ENCODE data around the gene LHX4. TPM values are rescaled to one million over a fixed set of nuclear protein-coding genes. Genes with fewer than 3 reads are reported as not detected.
A peak's percentile ranks its signal among the peaks of the same experiment; 100 is the strongest.

LHX4 gene
- polyA plus RNA-seq, 1 donor from 2014 or later: 0.25 TPM

DNA sequence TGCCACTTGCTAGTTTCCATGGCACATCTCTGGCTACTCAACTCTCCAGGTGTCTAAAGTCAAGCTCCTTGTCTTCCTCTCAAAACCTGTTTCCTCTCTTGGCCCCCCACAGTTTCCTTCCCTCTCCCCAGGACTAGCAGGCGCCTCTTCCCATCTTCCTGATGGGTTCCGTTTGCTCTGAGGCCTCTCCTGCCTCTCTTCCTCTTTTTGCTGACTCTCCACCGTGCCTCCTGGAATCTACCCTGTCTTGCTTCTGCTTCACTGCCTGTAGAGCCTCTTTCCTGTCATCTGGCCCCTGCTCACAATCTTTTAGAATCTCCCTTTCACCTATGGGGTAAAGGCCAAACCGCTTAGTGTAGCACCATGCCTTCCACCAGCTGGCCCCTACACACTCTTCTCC is 21.8 kb upstream of the LHX4 start:
- Mint-ChIP-seq H3K4me3 (no peak overlapping the region), H3K27me3 (peaks cover 2% of the 10 kb centered on the region), H3K4me1 (peaks cover under 1 to 2% (median 1%) of the 10 kb centered on the region in 3 donors), H3K9me3 (no peaks in the 10 kb centered on the region), H3K27ac (no peak overlapping the region), H3K36me3 (no peaks in the 10 kb centered on the region)

DNA sequence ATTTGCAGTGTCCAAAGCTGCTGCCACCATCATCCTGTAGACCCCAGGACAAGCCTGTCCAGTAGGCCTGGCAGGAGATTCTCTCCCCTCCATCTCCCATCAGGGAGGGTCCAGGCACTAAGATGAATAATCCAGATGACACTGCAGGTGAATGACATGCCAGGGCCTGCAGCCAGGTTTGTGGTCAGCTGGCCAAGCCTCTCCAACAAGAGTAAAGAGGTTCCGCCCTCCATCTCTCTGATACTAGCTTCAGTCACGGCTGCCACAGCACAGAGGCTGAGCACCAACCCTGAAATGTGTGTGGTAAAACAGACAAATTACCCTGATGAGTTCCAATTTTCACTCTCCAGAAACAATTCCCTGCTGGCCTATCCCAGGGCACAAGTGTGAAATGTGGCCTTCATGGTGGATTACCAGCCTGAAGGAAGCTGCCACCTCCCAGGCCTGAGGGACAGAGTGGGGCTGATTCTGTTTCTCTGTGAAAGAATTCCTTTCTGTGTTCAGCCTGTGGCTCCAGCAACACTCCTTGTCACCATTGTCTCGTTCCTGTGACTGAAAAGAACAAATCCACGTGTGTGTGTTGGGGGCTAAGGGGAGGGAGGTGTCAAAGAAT is 19.9 kb upstream of the LHX4 start:
- Mint-ChIP-seq H3K4me1 (peaks cover 2 to 5% (median 2%) of the 10 kb centered on the region in 3 donors), H3K27me3 (peaks cover 2% of the 10 kb centered on the region), H3K36me3 (no peaks in the 10 kb centered on the region), H3K27ac (no peak overlapping the region), H3K9me3 (no peaks in the 10 kb centered on the region), H3K4me3 (no peak overlapping the region)

GRCh38 chr1:180211156-180211859 is 18.8 kb upstream of the LHX4 start:
- no peaks in the 10 kb centered on the region for H3K9me3 Mint-ChIP-seq
- H3K36me3 Mint-ChIP-seq: no peaks in the 10 kb centered on the region
- H3K27me3 Mint-ChIP-seq: peaks cover 2% of the 10 kb centered on the region
- no peak overlapping the region for H3K4me3 Mint-ChIP-seq
- peaks cover 2 to 5% (median 2%) of the 10 kb centered on the region in 3 donors for H3K4me1 Mint-ChIP-seq
- no peak overlapping the region for H3K27ac Mint-ChIP-seq

DNA sequence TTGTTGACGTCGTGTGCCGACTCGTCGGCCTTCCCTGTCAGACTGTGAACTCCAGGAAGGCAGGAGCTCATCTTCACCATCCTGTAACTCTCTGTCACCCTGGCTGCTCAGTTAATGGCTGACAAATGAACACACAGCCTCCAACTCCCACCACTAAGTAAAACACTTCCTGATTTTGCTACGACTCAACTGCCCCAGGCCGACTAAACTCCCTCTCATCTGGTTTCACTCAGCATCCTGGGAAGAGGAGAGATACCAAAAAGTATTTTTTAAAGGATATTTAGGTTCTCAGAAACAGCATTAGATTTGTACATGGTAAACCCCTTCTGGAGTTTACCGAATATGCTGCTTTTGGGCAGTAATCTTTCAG is 18.2 kb upstream of the LHX4 start:
- Mint-ChIP-seq H3K4me3 (no peak overlapping the region), H3K27ac (no peak overlapping the region), H3K4me1 (peaks cover 2 to 5% (median 2%) of the 10 kb centered on the region in 3 donors), H3K9me3 (no peaks in the 10 kb centered on the region), H3K27me3 (peaks cover 2% of the 10 kb centered on the region), H3K36me3 (no peaks in the 10 kb centered on the region)

DNA sequence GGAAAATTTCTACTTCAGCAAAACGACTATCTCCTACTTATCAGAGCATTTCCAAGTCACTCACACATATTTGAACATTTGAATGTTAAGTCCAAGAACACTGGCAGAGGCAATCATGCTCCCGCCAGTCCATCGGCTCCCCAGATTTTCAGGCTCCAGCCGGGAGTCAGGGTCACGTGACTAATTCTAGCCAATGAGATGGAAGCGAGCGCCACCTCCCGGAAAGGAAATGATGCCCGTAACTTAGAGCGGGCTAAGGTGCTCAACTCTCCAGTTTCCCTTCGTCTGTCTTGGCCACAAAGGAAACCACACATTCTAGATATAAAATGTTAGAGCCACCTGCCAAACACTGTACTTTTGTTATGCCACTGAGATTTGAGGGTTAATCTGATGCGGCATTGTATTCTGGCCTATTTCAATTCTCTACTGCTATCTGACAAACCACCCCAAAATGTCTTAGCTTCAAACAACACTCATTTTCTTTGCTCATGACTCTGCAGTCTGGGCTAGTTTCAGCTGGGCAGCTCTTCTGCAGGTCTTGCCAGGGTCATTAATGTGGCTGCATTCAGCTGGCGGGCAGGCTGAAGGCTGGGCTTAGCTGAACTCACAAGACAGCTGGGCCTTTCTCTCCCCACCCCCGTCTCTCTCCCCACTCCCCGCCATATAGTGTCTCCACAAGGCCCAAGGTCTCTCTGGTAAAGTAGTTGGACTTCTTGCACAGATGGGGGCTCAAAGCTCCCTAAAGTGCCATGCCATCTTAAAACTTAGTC is 16.5 kb upstream of the LHX4 start:
- peak overlapping the region in 1 of 3 donors; percentile 92 for H3K27ac Mint-ChIP-seq

GRCh38 chr1:180215856-180216625 is 14.0 kb upstream of the LHX4 start:
- Mint-ChIP-seq H3K9me3 (no peaks in the 10 kb centered on the region), H3K27me3 (peaks cover 2% of the 10 kb centered on the region), H3K4me3 (peak overlapping the region in 1 of 4 donors; percentile 4), H3K36me3 (no peaks in the 10 kb centered on the region), H3K27ac (peak overlapping the region in 1 of 3 donors; percentile 54), H3K4me1 (peaks cover 0 to 5% (median 2%) of the 10 kb centered on the region in 3 donors)

More for the DNA sequence above, 16.5 kb upstream of the LHX4 start:
- peak overlapping the region; percentile 30 to 72 (median 64) for H3K4me3 Mint-ChIP-seq
- H3K9me3 Mint-ChIP-seq: no peaks in the 10 kb centered on the region
- H3K4me1 Mint-ChIP-seq: peaks cover 0 to 5% (median 2%) of the 10 kb centered on the region in 3 donors
- H3K27me3 Mint-ChIP-seq: peaks cover 2% of the 10 kb centered on the region
- no peaks in the 10 kb centered on the region for H3K36me3 Mint-ChIP-seq

- no peak overlapping the region for H3K4me3 Mint-ChIP-seq
- H3K36me3 Mint-ChIP-seq: no peaks in the 10 kb centered on the region
- no peaks in the 10 kb centered on the region for H3K9me3 Mint-ChIP-seq
- H3K27me3 Mint-ChIP-seq: peaks cover 2% of the 10 kb centered on the region
- H3K4me1 Mint-ChIP-seq: peaks cover 0 to 5% (median 2%) of the 10 kb centered on the region in 3 donors
- no peak overlapping the region for H3K27ac Mint-ChIP-seq
These were observed 13.1 kb upstream of the LHX4 start for GRCh38 chr1:180217006-180217405.

DNA sequence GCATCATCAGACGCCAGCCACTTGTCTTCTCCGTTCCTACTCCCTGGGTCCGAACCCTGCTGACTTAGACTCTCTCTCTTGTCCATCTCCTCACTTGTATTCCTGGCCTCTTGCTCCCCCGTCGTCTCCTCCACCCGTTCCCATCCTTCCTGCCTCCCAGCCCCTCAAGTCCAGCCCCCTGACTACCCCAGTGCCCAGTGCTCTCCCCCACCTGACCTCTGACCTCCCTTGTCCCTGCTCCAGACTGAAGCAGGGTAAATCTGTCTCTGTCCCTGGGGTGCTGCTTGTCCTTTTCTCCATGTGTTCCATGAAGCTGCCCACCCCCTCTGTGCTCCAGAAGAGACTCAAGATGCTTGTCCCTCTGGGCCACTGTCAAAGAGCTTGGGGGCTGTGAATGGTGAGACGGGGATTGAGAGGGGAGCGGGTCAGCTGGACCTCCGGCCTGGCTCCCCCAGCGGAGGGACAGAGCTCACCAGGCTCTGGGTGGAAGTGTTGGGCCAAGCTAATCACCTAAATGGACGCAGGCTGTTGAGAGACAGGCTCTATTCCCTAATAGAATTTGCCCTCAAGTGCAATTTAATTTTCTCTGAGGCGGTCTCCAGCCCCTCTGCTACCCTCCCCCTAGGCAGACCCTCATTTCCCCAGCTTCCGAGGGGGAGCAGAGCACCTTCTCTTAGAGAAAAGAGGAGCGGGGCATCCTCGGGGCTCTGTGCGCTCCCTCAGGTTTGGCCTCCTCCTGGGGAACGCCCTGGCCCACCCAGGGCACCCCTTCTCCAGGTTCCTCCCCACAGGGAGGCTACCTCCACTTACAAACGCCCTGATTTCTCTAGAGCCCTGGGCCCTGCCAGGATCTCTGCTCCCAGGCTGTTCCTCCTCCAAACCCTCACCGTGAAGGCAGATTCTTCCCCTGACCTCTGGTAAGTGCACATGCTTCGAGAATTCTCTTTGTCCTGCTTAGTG is 11.0 kb upstream of the LHX4 start:
- H3K27ac Mint-ChIP-seq: no peak overlapping the region
- no peak overlapping the region for H3K4me3 Mint-ChIP-seq
- H3K9me3 Mint-ChIP-seq: no peaks in the 10 kb centered on the region
- no peaks in the 10 kb centered on the region for H3K4me1 Mint-ChIP-seq
- no peaks in the 10 kb centered on the region for H3K36me3 Mint-ChIP-seq
- peaks cover 13% of the 10 kb centered on the region for H3K27me3 Mint-ChIP-seq

- Mint-ChIP-seq H3K36me3 (no peaks in the 10 kb centered on the region), H3K27ac (peak overlapping the region in 1 of 3 donors; percentile 27), H3K4me3 (no peak overlapping the region), H3K4me1 (no peaks in the 10 kb centered on the region), H3K9me3 (no peaks in the 10 kb centered on the region), H3K27me3 (peaks cover 16% of the 10 kb centered on the region)
These were observed 10.3 kb upstream of the LHX4 start for GRCh38 chr1:180219776-180220175.

GRCh38 chr1:180221462-180221861 is 8.6 kb upstream of the LHX4 start:
- Mint-ChIP-seq H3K9me3 (peaks cover 0 to 2% (median 0%) of the 10 kb centered on the region in 3 donors), H3K4me1 (no peaks in the 10 kb centered on the region), H3K27ac (no peak overlapping the region), H3K36me3 (no peaks in the 10 kb centered on the region), H3K4me3 (no peak overlapping the region), H3K27me3 (peaks cover 25% of the 10 kb centered on the region)

- Mint-ChIP-seq H3K4me1 (peaks cover 0 to 5% (median 1%) of the 10 kb centered on the region in 3 donors), H3K9me3 (peaks cover 0 to 2% (median 0%) of the 10 kb centered on the region in 3 donors), H3K27me3 (peaks cover 42% of the 10 kb centered on the region), H3K4me3 (no peak overlapping the region), H3K36me3 (no peaks in the 10 kb centered on the region), H3K27ac (no peak overlapping the region)
These were observed 5.2 kb upstream of the LHX4 start for GRCh38 chr1:180224902-180225301.

DNA sequence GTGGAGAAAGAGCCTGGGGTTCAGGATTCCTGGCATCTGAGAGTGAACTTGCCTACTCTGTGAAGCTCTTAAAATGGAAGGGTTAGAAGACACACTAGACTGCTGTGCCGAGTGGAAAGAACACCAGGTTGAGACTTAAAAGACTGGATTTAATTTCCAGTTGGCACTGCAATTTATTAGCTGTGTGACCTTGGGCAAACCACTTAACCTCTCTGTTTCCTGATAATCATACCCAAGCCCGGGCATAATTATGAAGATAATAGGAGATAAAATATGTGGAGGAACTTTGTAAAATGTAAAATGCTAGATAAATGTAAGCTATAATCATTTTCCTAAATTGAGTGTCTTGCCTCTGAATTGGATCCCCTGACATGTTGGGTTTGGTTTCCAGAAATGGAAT is 4.7 kb upstream of the LHX4 start:
- Mint-ChIP-seq H3K4me3 (no peak overlapping the region), H3K36me3 (no peaks in the 10 kb centered on the region), H3K27me3 (peaks cover 42% of the 10 kb centered on the region), H3K9me3 (peaks cover 0 to 2% (median 0%) of the 10 kb centered on the region in 3 donors), H3K27ac (no peak overlapping the region), H3K4me1 (peaks cover 0 to 5% (median 1%) of the 10 kb centered on the region in 3 donors)

- H3K27ac Mint-ChIP-seq: peak overlapping the region in 2 of 3 donors; percentile 19 to 72
- H3K4me1 Mint-ChIP-seq: peaks cover 6 to 14% (median 8%) of the 10 kb centered on the region in 3 donors
These were observed 2.0 kb upstream of the LHX4 start for GRCh38 chr1:180227861-180228647.

More at GRCh38 chr1:180227861-180228647, 2.0 kb upstream of the LHX4 start:
- Mint-ChIP-seq H3K4me3 (peak overlapping the region; percentile 70 to 85 (median 80)), H3K27me3 (peaks cover 55% of the 10 kb centered on the region), H3K9me3 (peaks cover 0 to 5% (median 0%) of the 10 kb centered on the region in 3 donors), H3K36me3 (no peaks in the 10 kb centered on the region)

Measured in IgD-negative memory B cell (primary cell).